ENCODE data around the gene CTDSPL. TPM values are rescaled to one million over a fixed set of nuclear protein-coding genes. Genes with fewer than 3 reads are reported as not detected.
A peak's percentile ranks its signal among the peaks of the same experiment; 100 is the strongest.

The CTDSPL gene
- total RNA-seq, 1 experiment from 2014 or later, result 16.6 TPM

GRCh38 chr3:37993820-37994638 is 132.3 kb downstream of the CTDSPL start:
- DNase-seq (ENCODE audit: low read depth, low spot score) (no peak), ATAC-seq (peak; percentile 79)
- TSS peak; percentile 75 for BruUV-seq (replicated peaks)
- peak overlapping the region; percentile 58 to 64 for H3K4me3 ChIP-seq (ENCODE audit: low read depth in 2 of 2, low read length in 2 of 2)
- 0 out of 2 replicates have a peak, but pooled peaks cover 7% of the 10 kb centered on the region for H3K4me1 ChIP-seq (ENCODE audit: control insufficient read depth, insufficient read depth, low read length)
- peak overlapping the region; percentile 85 for H3K27ac ChIP-seq (ENCODE audit: low read length)
- H3K9me3 ChIP-seq (ENCODE audit: control insufficient read depth, insufficient read depth, low read depth, low read length), result no peaks in the 10 kb centered on the region
- in situ Hi-C loops (cut with HindIII; ENCODE audit: low pct_unique_long_range_greater_than_20kb, low sequenced_read_pairs) (no loop called here), intact Hi-C loops (cut with micrococcal nuclease; ENCODE audit: unreplicated experiment) (no loop called here)
- no peaks in the 10 kb centered on the region for H3K36me3 ChIP-seq (ENCODE audit: control insufficient read depth, insufficient read depth, low read length)
- ChIA-PET POLR2A (no interaction called here), CTCF (no interaction called here)
- TF ChIP-seq TCF7L2 (IDR thresholded peaks at IDR 0.05; ENCODE audit: low read depth, low read length) (no peak), POLR2AphosphoS5 (IDR thresholded peaks at IDR 0.05; ENCODE audit: low read depth, low read length) (no peak; the same call in 1 of the 2 replicates), SIN3A (IDR thresholded peaks at IDR 0.05; ENCODE audit: borderline replicate concordance, insufficient read depth, low read depth, low read length) (no peak)
- TF ChIP-seq, protein P1, sequence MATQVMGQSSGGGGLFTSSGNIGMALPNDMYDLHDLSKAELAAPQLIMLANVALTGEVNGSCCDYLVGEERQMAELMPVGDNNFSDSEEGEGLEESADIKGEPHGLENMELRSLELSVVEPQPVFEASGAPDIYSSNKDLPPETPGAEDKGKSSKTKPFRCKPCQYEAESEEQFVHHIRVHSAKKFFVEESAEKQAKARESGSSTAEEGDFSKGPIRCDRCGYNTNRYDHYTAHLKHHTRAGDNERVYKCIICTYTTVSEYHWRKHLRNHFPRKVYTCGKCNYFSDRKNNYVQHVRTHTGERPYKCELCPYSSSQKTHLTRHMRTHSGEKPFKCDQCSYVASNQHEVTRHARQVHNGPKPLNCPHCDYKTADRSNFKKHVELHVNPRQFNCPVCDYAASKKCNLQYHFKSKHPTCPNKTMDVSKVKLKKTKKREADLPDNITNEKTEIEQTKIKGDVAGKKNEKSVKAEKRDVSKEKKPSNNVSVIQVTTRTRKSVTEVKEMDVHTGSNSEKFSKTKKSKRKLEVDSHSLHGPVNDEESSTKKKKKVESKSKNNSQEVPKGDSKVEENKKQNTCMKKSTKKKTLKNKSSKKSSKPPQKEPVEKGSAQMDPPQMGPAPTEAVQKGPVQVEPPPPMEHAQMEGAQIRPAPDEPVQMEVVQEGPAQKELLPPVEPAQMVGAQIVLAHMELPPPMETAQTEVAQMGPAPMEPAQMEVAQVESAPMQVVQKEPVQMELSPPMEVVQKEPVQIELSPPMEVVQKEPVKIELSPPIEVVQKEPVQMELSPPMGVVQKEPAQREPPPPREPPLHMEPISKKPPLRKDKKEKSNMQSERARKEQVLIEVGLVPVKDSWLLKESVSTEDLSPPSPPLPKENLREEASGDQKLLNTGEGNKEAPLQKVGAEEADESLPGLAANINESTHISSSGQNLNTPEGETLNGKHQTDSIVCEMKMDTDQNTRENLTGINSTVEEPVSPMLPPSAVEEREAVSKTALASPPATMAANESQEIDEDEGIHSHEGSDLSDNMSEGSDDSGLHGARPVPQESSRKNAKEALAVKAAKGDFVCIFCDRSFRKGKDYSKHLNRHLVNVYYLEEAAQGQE (IDR thresholded peaks at IDR 0.05; ENCODE audit: insufficient read depth in 1 of 2, low read depth in 2 of 2, low read length in 1 of 2), result no peak
- TF ChIP-seq, protein P2, sequence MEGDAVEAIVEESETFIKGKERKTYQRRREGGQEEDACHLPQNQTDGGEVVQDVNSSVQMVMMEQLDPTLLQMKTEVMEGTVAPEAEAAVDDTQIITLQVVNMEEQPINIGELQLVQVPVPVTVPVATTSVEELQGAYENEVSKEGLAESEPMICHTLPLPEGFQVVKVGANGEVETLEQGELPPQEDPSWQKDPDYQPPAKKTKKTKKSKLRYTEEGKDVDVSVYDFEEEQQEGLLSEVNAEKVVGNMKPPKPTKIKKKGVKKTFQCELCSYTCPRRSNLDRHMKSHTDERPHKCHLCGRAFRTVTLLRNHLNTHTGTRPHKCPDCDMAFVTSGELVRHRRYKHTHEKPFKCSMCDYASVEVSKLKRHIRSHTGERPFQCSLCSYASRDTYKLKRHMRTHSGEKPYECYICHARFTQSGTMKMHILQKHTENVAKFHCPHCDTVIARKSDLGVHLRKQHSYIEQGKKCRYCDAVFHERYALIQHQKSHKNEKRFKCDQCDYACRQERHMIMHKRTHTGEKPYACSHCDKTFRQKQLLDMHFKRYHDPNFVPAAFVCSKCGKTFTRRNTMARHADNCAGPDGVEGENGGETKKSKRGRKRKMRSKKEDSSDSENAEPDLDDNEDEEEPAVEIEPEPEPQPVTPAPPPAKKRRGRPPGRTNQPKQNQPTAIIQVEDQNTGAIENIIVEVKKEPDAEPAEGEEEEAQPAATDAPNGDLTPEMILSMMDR (IDR thresholded peaks at IDR 0.05), result no peak
- no peaks in the 10 kb centered on the region for H3K27me3 ChIP-seq (ENCODE audit: control insufficient read depth, insufficient read depth, low read length)

DNA sequence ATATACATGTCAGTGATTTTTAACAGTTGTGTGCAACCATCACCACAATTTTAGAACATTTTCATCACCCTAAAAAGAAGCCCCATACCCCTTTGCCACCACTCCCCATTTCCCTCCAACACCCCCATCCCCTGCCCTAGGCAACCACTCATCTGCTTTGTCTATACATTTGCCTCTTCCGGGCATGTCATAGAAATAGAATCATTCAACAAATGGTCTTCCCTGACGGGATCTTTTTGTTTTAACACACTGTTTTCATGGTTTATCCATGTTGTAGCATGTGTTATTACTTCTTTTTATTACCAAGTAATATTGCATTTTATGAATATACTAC is 132.9 kb downstream of the CTDSPL start:
- in situ Hi-C loops (cut with HindIII; ENCODE audit: low pct_unique_long_range_greater_than_20kb, low sequenced_read_pairs) (no loop called here), intact Hi-C loops (cut with micrococcal nuclease; ENCODE audit: unreplicated experiment) (no loop called here)
- Histone ChIP-seq H3K27me3 (ENCODE audit: control insufficient read depth, insufficient read depth, low read length) (no peaks in the 10 kb centered on the region), H3K4me3 (ENCODE audit: low read depth in 2 of 2, low read length in 2 of 2) (peak overlapping the region; percentile 58 to 64), H3K4me1 (ENCODE audit: control insufficient read depth, insufficient read depth, low read length) (0 out of 2 replicates have a peak, but pooled peaks cover 7% of the 10 kb centered on the region), H3K36me3 (ENCODE audit: control insufficient read depth, insufficient read depth, low read length) (no peaks in the 10 kb centered on the region), H3K9me3 (ENCODE audit: control insufficient read depth, insufficient read depth, low read depth, low read length) (no peaks in the 10 kb centered on the region), H3K27ac (ENCODE audit: low read length) (peak overlapping the region; percentile 85)
- no peak for TF ChIP-seq POLR2AphosphoS5 (IDR thresholded peaks at IDR 0.05; ENCODE audit: low read depth, low read length)
- TF ChIP-seq, protein P2 (IDR thresholded peaks at IDR 0.05), result no peak
- TF ChIP-seq, protein P1 (IDR thresholded peaks at IDR 0.05; ENCODE audit: insufficient read depth in 1 of 2, low read depth in 2 of 2, low read length in 1 of 2), result no peak
- TF ChIP-seq TCF7L2 (IDR thresholded peaks at IDR 0.05; ENCODE audit: low read depth, low read length), result no peak
- TF ChIP-seq SIN3A (IDR thresholded peaks at IDR 0.05; ENCODE audit: borderline replicate concordance, insufficient read depth, low read depth, low read length), result no peak
- ATAC-seq (no peak), DNase-seq (ENCODE audit: low read depth, low spot score) (no peak)
- ChIA-PET CTCF (no interaction called here), POLR2A (no interaction called here)
- no TSS peak for BruUV-seq (replicated peaks)
